Thymus (tissue), 14 donors: ENCODE results near the gene LARGE1. TPM values are rescaled to one million over a fixed set of nuclear protein-coding genes. Genes with fewer than 3 reads are reported as not detected.

ENCODE experiments used
- DNase-seq, 9 donors: peaks; one replicate each; pipeline ENCODE4 v3.0.0-alpha.2; 2013; ENCODE audit warnings: low spot score in 9 of 9, low read depth in 6 of 9, missing footprints in 1 of 9
- H3K27ac ChIP-seq, 2 donors: one replicate each; pipeline ENCODE4 v1.5.1; 2013; ENCODE audit warnings: control low read depth in 1 of 2, low read depth in 1 of 2, low read length in 1 of 2, mild to moderate bottlenecking in 1 of 2, moderate library complexity in 1 of 2
- H3K27me3 ChIP-seq, 2 donors: one replicate each; pipeline ENCODE4 v1.5.1; 2013; ENCODE audit warnings: low read length in 1 of 2; ENCODE audit not compliant: control insufficient read depth in 2 of 2, insufficient read depth in 1 of 2
- H3K36me3 ChIP-seq, 2 donors: one replicate each; pipeline ENCODE4 v1.5.1; 2013; ENCODE audit warnings: low read length in 1 of 2, mild to moderate bottlenecking in 1 of 2, moderate library complexity in 1 of 2; ENCODE audit not compliant: control insufficient read depth in 2 of 2, insufficient read depth in 2 of 2
- H3K4me1 ChIP-seq, 2 donors: one replicate each; pipeline ENCODE4 v1.5.1; 2013; ENCODE audit warnings: low read length in 2 of 2; ENCODE audit not compliant: control insufficient read depth in 2 of 2, insufficient read depth in 2 of 2
- H3K4me3 ChIP-seq, 2 donors: one replicate each; pipeline ENCODE4 v1.5.1; 2013; ENCODE audit warnings: low read length in 2 of 2, control low read depth in 1 of 2, mild to moderate bottlenecking in 1 of 2
- H3K9me3 ChIP-seq, 2 donors: one replicate each; pipeline ENCODE4 v1.5.1; 2013; ENCODE audit warnings: low read length in 1 of 2, mild to moderate bottlenecking in 1 of 2; ENCODE audit not compliant: control insufficient read depth in 2 of 2, insufficient read depth in 1 of 2
- WGBS: extraction: QIAGEN DNeasy Blood & Tissue Kit; methylation state at CpG from one replicate; pipeline ENCODE4 v1.1.7; 2013; 5-methylcytosine and 5-hydroxymethylcytosine counted together
- long read RNA-seq, 10 donors: transcript quantifications; one replicate each; lab custom pipeline, GENCODE V29; 2026
- polyA plus RNA-seq: library from polyadenylated mRNA; stranded (reverse); fragments of 200-250 nt; gene quantifications from one replicate; pipeline ENCODE4 v1.2.3, GENCODE V29; 2013
- total RNA-seq: library from RNA; stranded (reverse); fragments of 120-200 nt; gene quantifications from one replicate; pipeline ENCODE4 v1.2.4, GENCODE V29; 2013
- donor health status: healthy.

LARGE1 gene
- total RNA-seq (3.1 TPM), polyA plus RNA-seq (1.8 TPM)
- long read RNA-seq, donor 1, result 0 reads
- long read RNA-seq, donor 2, full-length matches to known transcripts, result 1 of 1 reads
- long read RNA-seq, donor 2, partial matches to known transcripts, result 0 of 1 reads
- long read RNA-seq, donor 2, other reads (novel, unspliced or antisense), result 0 of 1 reads
- long read RNA-seq, donor 3, full-length matches to known transcripts, result 1 of 1 reads
- long read RNA-seq, donor 3, partial matches to known transcripts, result 0 of 1 reads
- long read RNA-seq, donor 3, other reads (novel, unspliced or antisense), result 0 of 1 reads
- long read RNA-seq, donor 4, full-length matches to known transcripts, result 1 of 1 reads
- long read RNA-seq, donor 4, partial matches to known transcripts, result 0 of 1 reads
- long read RNA-seq, donor 4, other reads (novel, unspliced or antisense), result 0 of 1 reads
- long read RNA-seq, donor 5, full-length matches to known transcripts, result 1 of 1 reads
- long read RNA-seq, donor 5, partial matches to known transcripts, result 0 of 1 reads
- long read RNA-seq, donor 5, other reads (novel, unspliced or antisense), result 0 of 1 reads
- long read RNA-seq, donor 6, result 0 reads
- long read RNA-seq, donor 7, result 0 reads
- long read RNA-seq, donor 8, result 0 reads
- long read RNA-seq, donor 9, full-length matches to known transcripts, result 1 of 1 reads
- long read RNA-seq, donor 9, partial matches to known transcripts, result 0 of 1 reads
- long read RNA-seq, donor 9, other reads (novel, unspliced or antisense), result 0 of 1 reads
- long read RNA-seq, donor 10, result 0 reads

DNA sequence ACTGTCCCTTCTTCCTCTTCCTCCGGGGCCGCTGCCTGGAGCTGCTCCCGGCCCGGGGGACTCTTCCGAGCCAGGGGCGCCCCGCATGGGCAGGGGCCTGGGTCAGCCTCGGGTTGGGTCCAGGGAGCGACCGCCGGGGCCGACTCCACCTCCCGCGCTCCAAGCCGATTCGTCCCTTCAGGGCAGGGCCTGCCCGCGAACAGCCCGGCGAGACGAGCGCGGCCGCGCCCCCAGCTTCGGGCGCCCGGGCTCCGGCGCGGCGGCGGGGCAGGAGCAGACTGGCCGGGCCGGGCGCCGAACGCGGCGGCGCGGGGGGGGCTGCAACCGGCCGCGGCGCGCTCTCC is at the start of gene LARGE1:
LARGE1 (minus strand) TSS at position 280 of the 344 bp plus-strand sequence.
- 1% methylated on average over 47 of the region's 47 CpGs for WGBS
- H3K4me1 ChIP-seq, result peaks cover 0 to 3% of the 10 kb centered on the region in 2 donors
- peaks cover 46 to 51% of the 10 kb centered on the region in 2 donors for H3K27me3 ChIP-seq
- peak within 1 kb of the TSS; percentile 29 to 49 for H3K4me3 ChIP-seq
- no peak within 1 kb of the TSS for H3K27ac ChIP-seq
- no peak for DNase-seq
- no peaks in the 10 kb centered on the region for H3K36me3 ChIP-seq
- H3K9me3 ChIP-seq, result peaks cover 0 to 1% of the 10 kb centered on the region in 2 donors

GRCh38 chr22:33969045-33969444 is 48.8 kb upstream of the LARGE1 start:
- DNase-seq, result no peak
- Histone ChIP-seq H3K9me3 (no peaks in the 10 kb centered on the region), H3K4me3 (no peak overlapping the region), H3K4me1 (no peaks in the 10 kb centered on the region), H3K27ac (no peak overlapping the region), H3K27me3 (no peaks in the 10 kb centered on the region), H3K36me3 (no peaks in the 10 kb centered on the region)

GRCh38 chr22:33964121-33964520 is 43.8 kb upstream of the LARGE1 start:
- Histone ChIP-seq H3K4me1 (no peaks in the 10 kb centered on the region), H3K9me3 (no peaks in the 10 kb centered on the region), H3K27me3 (no peaks in the 10 kb centered on the region), H3K27ac (no peak overlapping the region), H3K4me3 (no peak overlapping the region), H3K36me3 (no peaks in the 10 kb centered on the region)
- DNase-seq, result no peak
- WGBS, result 95% methylated on average over 1 of the region's 1 CpG

DNA sequence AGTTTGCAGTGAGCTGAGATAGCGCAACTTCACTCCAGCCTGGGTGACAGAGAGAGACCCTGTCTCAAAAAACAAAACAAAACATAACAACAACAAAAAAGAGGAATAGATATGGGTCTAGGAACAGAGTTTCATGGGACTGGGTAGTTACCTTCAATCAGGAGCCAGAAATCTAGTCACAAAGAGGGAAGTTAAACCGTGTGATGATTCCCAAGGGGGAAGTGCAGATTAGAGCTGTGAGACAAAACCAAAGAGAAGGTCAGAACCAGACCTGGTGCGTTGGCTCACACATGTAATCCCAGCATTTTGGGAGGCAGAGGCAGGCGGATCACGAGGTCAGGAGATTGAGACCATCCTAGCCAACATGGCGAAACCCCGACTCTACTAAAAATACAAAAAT is 42.1 kb upstream of the LARGE1 start:
- Histone ChIP-seq H3K27ac (no peak overlapping the region), H3K36me3 (no peaks in the 10 kb centered on the region), H3K4me3 (no peak overlapping the region), H3K9me3 (no peaks in the 10 kb centered on the region), H3K27me3 (no peaks in the 10 kb centered on the region), H3K4me1 (no peaks in the 10 kb centered on the region)
- DNase-seq, result no peak
- 85% methylated on average over 7 of the region's 7 CpGs for WGBS

GRCh38 chr22:33958741-33959140 is 38.5 kb upstream of the LARGE1 start:
- H3K9me3 ChIP-seq, result no peaks in the 10 kb centered on the region
- no peaks in the 10 kb centered on the region for H3K27me3 ChIP-seq
- H3K4me3 ChIP-seq, result no peak overlapping the region
- H3K27ac ChIP-seq, result no peak overlapping the region
- H3K4me1 ChIP-seq, result no peaks in the 10 kb centered on the region
- no peaks in the 10 kb centered on the region for H3K36me3 ChIP-seq
- no peak for DNase-seq

DNA sequence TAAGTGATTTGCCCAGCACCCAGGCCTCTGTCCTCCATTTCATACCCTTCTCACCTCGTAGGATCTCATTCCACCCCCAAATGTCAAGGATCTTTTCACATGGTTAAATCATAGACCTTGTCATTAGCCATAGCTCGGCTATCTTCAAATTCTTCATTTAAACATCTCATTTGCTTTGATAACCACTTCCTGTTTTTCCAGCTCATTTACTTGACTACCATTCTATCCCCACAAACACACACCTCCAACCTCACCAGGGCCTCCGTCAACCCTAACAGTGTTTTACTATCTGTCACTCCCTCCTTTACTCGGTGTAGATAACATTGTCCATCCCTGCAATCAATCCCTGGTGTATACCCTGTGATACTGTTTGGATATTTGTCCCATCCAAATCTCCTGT is 36.8 kb upstream of the LARGE1 start:
- Histone ChIP-seq H3K4me3 (no peak overlapping the region), H3K27me3 (no peaks in the 10 kb centered on the region), H3K4me1 (no peaks in the 10 kb centered on the region), H3K36me3 (no peaks in the 10 kb centered on the region), H3K9me3 (no peaks in the 10 kb centered on the region), H3K27ac (no peak overlapping the region)
- 69% methylated on average over 4 of the region's 4 CpGs for WGBS
- DNase-seq, result no peak

DNA sequence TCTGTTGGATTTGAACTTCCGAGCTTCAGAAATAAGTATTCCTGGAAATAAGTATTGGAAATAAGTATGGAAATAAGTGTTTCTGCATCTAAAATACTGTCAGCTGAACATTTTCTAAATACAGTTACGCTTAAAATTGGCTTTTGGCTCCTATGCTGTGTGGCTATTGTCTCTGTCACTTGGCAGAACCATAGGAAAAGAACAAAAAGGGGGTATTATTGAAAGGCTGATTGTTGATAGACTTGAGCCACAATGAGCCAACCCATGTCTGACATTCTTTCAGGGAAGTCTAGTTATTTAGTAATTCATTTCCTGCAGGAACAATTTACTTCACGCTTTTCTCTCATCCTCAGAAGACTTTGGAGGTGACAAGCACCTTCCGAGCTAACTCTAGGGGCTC is 32.5 kb upstream of the LARGE1 start:
- no peaks in the 10 kb centered on the region for H3K36me3 ChIP-seq
- no peaks in the 10 kb centered on the region for H3K4me1 ChIP-seq
- H3K27me3 ChIP-seq, result no peaks in the 10 kb centered on the region
- no peak for DNase-seq
- no peak overlapping the region for H3K4me3 ChIP-seq
- H3K9me3 ChIP-seq, result no peaks in the 10 kb centered on the region
- H3K27ac ChIP-seq, result no peak overlapping the region
- 90% methylated on average over 4 of the region's 4 CpGs for WGBS

DNA sequence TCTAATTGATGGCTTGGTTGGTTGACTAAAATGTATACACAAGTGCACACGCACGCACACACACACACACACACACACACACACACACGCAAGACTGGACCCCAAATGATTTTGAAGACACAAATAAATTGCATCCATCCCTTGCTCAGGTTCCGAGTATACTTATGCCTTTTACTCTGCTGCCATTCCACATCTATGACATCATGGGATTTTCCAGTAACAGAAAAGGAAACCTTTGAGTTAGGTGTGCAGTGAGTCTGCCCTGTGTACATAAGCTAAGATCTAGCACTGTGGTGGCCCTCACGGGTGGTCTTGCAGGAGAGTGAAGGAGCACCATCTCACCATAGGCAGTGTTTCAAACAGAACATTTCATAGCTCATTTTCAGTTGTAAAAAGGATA is 20.5 kb upstream of the LARGE1 start:
- H3K4me3 ChIP-seq, result no peak overlapping the region
- peaks cover 0 to 1% of the 10 kb centered on the region in 2 donors for H3K9me3 ChIP-seq
- H3K36me3 ChIP-seq, result no peaks in the 10 kb centered on the region
- H3K27me3 ChIP-seq, result no peaks in the 10 kb centered on the region
- no peaks in the 10 kb centered on the region for H3K4me1 ChIP-seq
- DNase-seq, result no peak
- WGBS, result 87% methylated on average over 5 of the region's 5 CpGs
- no peak overlapping the region for H3K27ac ChIP-seq

DNA sequence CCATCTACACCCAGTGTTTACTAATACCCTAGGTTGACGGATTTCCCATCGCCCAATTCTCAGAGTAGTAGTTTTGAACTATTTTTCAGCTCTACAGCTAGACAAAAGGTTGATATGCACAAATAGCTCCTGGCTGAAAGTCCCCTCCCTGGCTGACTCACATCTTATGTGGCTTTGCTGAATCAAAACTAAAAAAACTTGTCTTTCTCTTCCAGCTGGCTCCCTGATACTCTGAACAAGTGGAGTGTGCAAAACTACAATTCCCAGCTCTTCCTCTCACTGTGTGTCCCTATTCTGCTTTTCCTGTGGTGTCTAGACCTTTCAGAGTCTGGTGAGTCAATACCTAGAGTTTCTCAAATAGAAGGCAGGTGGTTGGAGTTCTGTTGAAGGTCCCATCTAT is 12.7 kb upstream of the LARGE1 start:
- no peak for DNase-seq
- WGBS, result 98% methylated on average over 2 of the region's 2 CpGs

More for the DNA sequence above, 12.7 kb upstream of the LARGE1 start:
- H3K27ac ChIP-seq, result no peak overlapping the region
- no peaks in the 10 kb centered on the region for H3K36me3 ChIP-seq
- H3K4me1 ChIP-seq, result no peaks in the 10 kb centered on the region
- H3K27me3 ChIP-seq, result no peaks in the 10 kb centered on the region
- no peak overlapping the region for H3K4me3 ChIP-seq
- no peaks in the 10 kb centered on the region for H3K9me3 ChIP-seq
